WTC11 (cell line): ENCODE measurements around the gene ZNF266. TPM values are rescaled to one million over a fixed set of nuclear protein-coding genes. Genes with fewer than 3 reads are reported as not detected.

Experiments used
- ATAC-seq: fragments of 200-7000 bp; cut with Tn5 transposase; 2 replicates; pipeline ENCODE4 v1.10.0; 2021; ENCODE audit warnings: mild to moderate bottlenecking, moderate library complexity
- CTCF ChIA-PET: fragments of 300-600 bp; sonication (Branson Sonifier 250); formaldehyde crosslinking; loops from one replicate; lab custom pipeline; 2021; ENCODE audit warnings: antibody characterized with exemption; lab: Charles Lee
- POLR2A ChIA-PET: fragments of 350-600 bp; sonication (Branson Sonifier 250); formaldehyde crosslinking; loops from one replicate; lab custom pipeline; 2021; ENCODE audit warnings: antibody characterized with exemption; lab: Charles Lee
- DNase-seq: peaks from one replicate; pipeline ENCODE4 v3.0.0; 2021; ENCODE audit warnings: low spot score
- H3K27ac Mint-ChIP-seq: 2 replicates; pipeline ENCODE4 v1.8.0; 2021; ENCODE audit warnings: mixed read lengths
- H3K27me3 Mint-ChIP-seq: 2 replicates; pipeline ENCODE4 v1.8.0; 2021; ENCODE audit warnings: low read depth, mild to moderate bottlenecking, moderate library complexity, mixed read lengths
- H3K36me3 Mint-ChIP-seq: 2 replicates; pipeline ENCODE4 v1.8.0; 2021; ENCODE audit warnings: mixed read lengths
- H3K4me1 Mint-ChIP-seq: 2 replicates; pipeline ENCODE4 v1.8.0; 2022; ENCODE audit warnings: mixed read lengths
- H3K4me3 Mint-ChIP-seq: 2 replicates; pipeline ENCODE4 v1.8.0; 2021; ENCODE audit warnings: mild to moderate bottlenecking, moderate library complexity, mixed read lengths
- H3K9me3 Mint-ChIP-seq: 2 replicates; pipeline ENCODE4 v1.8.0; 2021; ENCODE audit warnings: mixed read lengths
- ELF4 ChIP-seq: sonication (generic); formaldehyde crosslinking; IDR thresholded peaks from 2 replicates; pipeline ENCODE4 v1.8.1; 2022; ENCODE audit warnings: low read depth, mild to moderate bottlenecking, moderate library complexity, missing genetic modification reagents
- ESRRA ChIP-seq: sonication (generic); formaldehyde crosslinking; IDR thresholded peaks from 2 replicates; pipeline ENCODE4 v1.8.1; 2022; ENCODE audit warnings: mild to moderate bottlenecking, missing genetic modification reagents, borderline replicate concordance
- FOXP1 ChIP-seq: sonication (generic); formaldehyde crosslinking; IDR thresholded peaks from 2 replicates; pipeline ENCODE4 v1.8.0; 2022; ENCODE audit warnings: missing genetic modification reagents, mild to moderate bottlenecking, moderate library complexity, borderline replicate concordance
- GRHL2 ChIP-seq: fragments of 250-450 bp; sonication (Bioruptor Pico); IDR thresholded peaks from 2 replicates; pipeline ENCODE4 v1.8.0; 2022; ENCODE audit warnings: mild to moderate bottlenecking, moderate library complexity; ENCODE audit not compliant: insufficient replicate concordance, severe bottlenecking
- HMGA2 ChIP-seq: fragments of 250-450 bp; sonication (Bioruptor Pico); IDR thresholded peaks from 2 replicates; pipeline ENCODE4 v1.4.0; 2021; ENCODE audit warnings: mild to moderate bottlenecking, moderate library complexity
- IRF2 ChIP-seq: sonication (generic); formaldehyde crosslinking; IDR thresholded peaks from 2 replicates; pipeline ENCODE4 v1.8.0; 2022; ENCODE audit warnings: low read depth, missing genetic modification reagents, borderline replicate concordance
- MYBL2 ChIP-seq: sonication (generic); formaldehyde crosslinking; IDR thresholded peaks from 2 replicates; pipeline ENCODE4 v1.8.1; 2023; ENCODE audit warnings: mild to moderate bottlenecking, moderate library complexity, missing genetic modification reagents
- NFATC4 ChIP-seq: fragments of 250-450 bp; sonication (Bioruptor Pico); IDR thresholded peaks from 2 replicates; pipeline ENCODE4 v1.9.0; 2021; ENCODE audit warnings: mild to moderate bottlenecking
- OVOL2 ChIP-seq: fragments of 250-450 bp; sonication (Bioruptor Pico); IDR thresholded peaks from 2 replicates; pipeline ENCODE4 v1.9.0; 2021; ENCODE audit warnings: mild to moderate bottlenecking, borderline replicate concordance
- RELA ChIP-seq: sonication (generic); formaldehyde crosslinking; IDR thresholded peaks from 2 replicates; pipeline ENCODE4 v1.8.1; 2022; ENCODE audit warnings: missing genetic modification reagents, mild to moderate bottlenecking, borderline replicate concordance
- SOX15 ChIP-seq: fragments of 250-450 bp; sonication (Bioruptor Pico); IDR thresholded peaks from 2 replicates; pipeline ENCODE4 v1.9.0; 2021; ENCODE audit warnings: mild to moderate bottlenecking
- TEAD4 ChIP-seq: sonication (generic); formaldehyde crosslinking; IDR thresholded peaks from 2 replicates; pipeline ENCODE4 v1.8.0; 2022; ENCODE audit warnings: mild to moderate bottlenecking, missing genetic modification reagents
- ZNF263 ChIP-seq: sonication (generic); formaldehyde crosslinking; IDR thresholded peaks from 2 replicates; pipeline ENCODE4 v1.8.1; 2022; ENCODE audit warnings: low read depth, mild to moderate bottlenecking, moderate library complexity, missing genetic modification reagents
- total RNA-seq: library from RNA; stranded (reverse); gene quantifications from 3 replicates; pipeline ENCODE4 v1.2.3, GENCODE V29; 2021
- TF ChIP-seq, protein P1 (sequence below): fragments of 250-450 bp; sonication (Bioruptor Pico); IDR thresholded peaks from 2 replicates; pipeline ENCODE4 v1.9.0; 2021; ENCODE audit warnings: mild to moderate bottlenecking
- TF ChIP-seq, protein P2 (sequence below): sonication (generic); formaldehyde crosslinking; IDR thresholded peaks from 2 replicates; pipeline ENCODE4 v1.8.0; 2023; ENCODE audit warnings: mild to moderate bottlenecking, missing genetic modification reagents
- TF ChIP-seq, protein P3 (sequence below): sonication (generic); formaldehyde crosslinking; conservative IDR thresholded peaks from 2 replicates; pipeline ENCODE4 v1.8.1; 2023; ENCODE audit warnings: mild to moderate bottlenecking, low read depth, missing genetic modification reagents, moderate library complexity
- TF ChIP-seq, protein P4 (sequence below): sonication (generic); formaldehyde crosslinking; IDR thresholded peaks from 2 replicates; pipeline ENCODE4 v1.8.0; 2022; ENCODE audit warnings: mild to moderate bottlenecking, missing genetic modification reagents
- TF ChIP-seq, protein P5 (sequence below): sonication (generic); formaldehyde crosslinking; IDR thresholded peaks from 2 replicates; pipeline ENCODE4 v1.8.1; 2022; ENCODE audit warnings: low read depth, missing genetic modification reagents, borderline replicate concordance

Gene ZNF266
- total RNA-seq, 1 experiment from 2014 or later = 19.4 TPM

DNA sequence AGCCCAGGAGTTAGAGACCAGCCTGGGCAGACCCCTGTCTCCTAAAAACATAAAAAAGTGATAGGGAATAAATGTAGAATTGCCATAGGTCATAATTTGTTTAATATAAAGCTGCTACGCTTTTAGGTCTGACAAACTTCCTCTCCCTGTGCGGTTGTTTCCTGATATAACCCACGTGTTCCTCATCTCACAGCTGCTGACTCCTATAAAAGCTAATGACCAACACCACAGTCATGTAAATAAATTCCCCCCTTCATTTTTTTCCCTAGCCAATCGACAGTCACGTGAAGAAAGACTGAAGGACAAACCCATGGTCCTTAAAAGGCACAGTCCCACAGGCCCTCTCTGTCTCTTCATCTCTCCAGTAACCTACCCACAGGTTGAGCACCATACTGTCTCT lies 27.5 kb downstream of the ZNF266 start (continued):
- TF ChIP-seq MYBL2 (no peak), GRHL2 (CRISPR knock-in tag) (no peak), RELA (CRISPR knock-in tag) (no peak), OVOL2 (no peak), TEAD4 (CRISPR knock-in tag) (no peak), ZNF263 (CRISPR knock-in tag) (no peak)
- TF ChIP-seq, all 79 proteins: peak for 0

DNA sequence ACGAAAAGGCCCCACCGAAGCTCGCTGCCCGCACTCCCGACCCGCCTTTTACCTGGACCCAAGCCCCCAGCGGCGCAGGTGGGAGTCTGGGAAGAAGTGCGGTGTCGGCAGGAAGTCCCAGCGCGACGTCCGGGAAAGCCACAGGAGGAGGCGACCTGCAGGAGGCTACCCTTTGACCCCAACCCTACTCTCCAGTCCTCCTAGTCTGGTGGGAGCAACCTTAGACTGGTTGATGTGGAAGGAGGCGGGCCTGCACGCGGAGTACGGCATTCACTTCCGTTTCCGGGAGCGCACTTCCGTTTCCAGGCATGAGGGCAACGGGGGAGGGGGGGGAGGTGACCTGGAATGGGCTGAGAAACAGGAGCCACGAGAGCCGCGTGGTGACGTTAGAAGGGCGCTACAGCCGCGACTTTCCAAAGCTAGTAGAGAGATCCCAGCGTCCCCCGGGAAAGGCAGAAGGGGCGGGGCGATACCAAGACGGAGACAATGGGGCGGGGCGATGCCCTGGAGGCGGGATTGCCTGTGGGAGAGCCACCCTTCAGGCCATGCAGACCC lies 28.5 kb downstream of the ZNF266 start:
- ChIA-PET POLR2A (no interaction called here), CTCF (no interaction called here)
- peak; percentile 65 for DNase-seq
- Mint-ChIP-seq H3K36me3 (peaks cover 47% of the 10 kb centered on the region), H3K4me1 (no peaks in the 10 kb centered on the region), H3K27ac (no peak overlapping the region; the same call in 1 of the 2 replicates), H3K27me3 (peaks cover 14% of the 10 kb centered on the region), H3K4me3 (peak overlapping the region; percentile 64), H3K9me3 (peaks cover 71% of the 10 kb centered on the region)
- TF ChIP-seq, protein P1, sequence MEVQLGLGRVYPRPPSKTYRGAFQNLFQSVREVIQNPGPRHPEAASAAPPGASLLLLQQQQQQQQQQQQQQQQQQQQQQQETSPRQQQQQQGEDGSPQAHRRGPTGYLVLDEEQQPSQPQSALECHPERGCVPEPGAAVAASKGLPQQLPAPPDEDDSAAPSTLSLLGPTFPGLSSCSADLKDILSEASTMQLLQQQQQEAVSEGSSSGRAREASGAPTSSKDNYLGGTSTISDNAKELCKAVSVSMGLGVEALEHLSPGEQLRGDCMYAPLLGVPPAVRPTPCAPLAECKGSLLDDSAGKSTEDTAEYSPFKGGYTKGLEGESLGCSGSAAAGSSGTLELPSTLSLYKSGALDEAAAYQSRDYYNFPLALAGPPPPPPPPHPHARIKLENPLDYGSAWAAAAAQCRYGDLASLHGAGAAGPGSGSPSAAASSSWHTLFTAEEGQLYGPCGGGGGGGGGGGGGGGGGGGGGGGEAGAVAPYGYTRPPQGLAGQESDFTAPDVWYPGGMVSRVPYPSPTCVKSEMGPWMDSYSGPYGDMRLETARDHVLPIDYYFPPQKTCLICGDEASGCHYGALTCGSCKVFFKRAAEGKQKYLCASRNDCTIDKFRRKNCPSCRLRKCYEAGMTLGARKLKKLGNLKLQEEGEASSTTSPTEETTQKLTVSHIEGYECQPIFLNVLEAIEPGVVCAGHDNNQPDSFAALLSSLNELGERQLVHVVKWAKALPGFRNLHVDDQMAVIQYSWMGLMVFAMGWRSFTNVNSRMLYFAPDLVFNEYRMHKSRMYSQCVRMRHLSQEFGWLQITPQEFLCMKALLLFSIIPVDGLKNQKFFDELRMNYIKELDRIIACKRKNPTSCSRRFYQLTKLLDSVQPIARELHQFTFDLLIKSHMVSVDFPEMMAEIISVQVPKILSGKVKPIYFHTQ (CRISPR knock-in tag) = no peak
- TF ChIP-seq ESRRA (CRISPR knock-in tag) (no peak), HMGA2 (no peak), SOX15 (no peak), NFATC4 (CRISPR knock-in tag) (no peak), MYBL2 (no peak), GRHL2 (CRISPR knock-in tag) (no peak), IRF2 (no peak), ELF4 (CRISPR knock-in tag) (no peak), TEAD4 (CRISPR knock-in tag) (no peak), FOXP1 (CRISPR knock-in tag) (no peak)
- TF ChIP-seq, protein P2, sequence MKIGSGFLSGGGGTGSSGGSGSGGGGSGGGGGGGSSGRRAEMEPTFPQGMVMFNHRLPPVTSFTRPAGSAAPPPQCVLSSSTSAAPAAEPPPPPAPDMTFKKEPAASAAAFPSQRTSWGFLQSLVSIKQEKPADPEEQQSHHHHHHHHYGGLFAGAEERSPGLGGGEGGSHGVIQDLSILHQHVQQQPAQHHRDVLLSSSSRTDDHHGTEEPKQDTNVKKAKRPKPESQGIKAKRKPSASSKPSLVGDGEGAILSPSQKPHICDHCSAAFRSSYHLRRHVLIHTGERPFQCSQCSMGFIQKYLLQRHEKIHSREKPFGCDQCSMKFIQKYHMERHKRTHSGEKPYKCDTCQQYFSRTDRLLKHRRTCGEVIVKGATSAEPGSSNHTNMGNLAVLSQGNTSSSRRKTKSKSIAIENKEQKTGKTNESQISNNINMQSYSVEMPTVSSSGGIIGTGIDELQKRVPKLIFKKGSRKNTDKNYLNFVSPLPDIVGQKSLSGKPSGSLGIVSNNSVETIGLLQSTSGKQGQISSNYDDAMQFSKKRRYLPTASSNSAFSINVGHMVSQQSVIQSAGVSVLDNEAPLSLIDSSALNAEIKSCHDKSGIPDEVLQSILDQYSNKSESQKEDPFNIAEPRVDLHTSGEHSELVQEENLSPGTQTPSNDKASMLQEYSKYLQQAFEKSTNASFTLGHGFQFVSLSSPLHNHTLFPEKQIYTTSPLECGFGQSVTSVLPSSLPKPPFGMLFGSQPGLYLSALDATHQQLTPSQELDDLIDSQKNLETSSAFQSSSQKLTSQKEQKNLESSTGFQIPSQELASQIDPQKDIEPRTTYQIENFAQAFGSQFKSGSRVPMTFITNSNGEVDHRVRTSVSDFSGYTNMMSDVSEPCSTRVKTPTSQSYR (CRISPR knock-in tag) = no peak
- TF ChIP-seq, protein P3, sequence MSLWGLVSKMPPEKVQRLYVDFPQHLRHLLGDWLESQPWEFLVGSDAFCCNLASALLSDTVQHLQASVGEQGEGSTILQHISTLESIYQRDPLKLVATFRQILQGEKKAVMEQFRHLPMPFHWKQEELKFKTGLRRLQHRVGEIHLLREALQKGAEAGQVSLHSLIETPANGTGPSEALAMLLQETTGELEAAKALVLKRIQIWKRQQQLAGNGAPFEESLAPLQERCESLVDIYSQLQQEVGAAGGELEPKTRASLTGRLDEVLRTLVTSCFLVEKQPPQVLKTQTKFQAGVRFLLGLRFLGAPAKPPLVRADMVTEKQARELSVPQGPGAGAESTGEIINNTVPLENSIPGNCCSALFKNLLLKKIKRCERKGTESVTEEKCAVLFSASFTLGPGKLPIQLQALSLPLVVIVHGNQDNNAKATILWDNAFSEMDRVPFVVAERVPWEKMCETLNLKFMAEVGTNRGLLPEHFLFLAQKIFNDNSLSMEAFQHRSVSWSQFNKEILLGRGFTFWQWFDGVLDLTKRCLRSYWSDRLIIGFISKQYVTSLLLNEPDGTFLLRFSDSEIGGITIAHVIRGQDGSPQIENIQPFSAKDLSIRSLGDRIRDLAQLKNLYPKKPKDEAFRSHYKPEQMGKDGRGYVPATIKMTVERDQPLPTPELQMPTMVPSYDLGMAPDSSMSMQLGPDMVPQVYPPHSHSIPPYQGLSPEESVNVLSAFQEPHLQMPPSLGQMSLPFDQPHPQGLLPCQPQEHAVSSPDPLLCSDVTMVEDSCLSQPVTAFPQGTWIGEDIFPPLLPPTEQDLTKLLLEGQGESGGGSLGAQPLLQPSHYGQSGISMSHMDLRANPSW = no peak
- TF ChIP-seq, protein P4, sequence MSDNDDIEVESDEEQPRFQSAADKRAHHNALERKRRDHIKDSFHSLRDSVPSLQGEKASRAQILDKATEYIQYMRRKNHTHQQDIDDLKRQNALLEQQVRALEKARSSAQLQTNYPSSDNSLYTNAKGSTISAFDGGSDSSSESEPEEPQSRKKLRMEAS (CRISPR knock-in tag) = no peak
- TF ChIP-seq, protein P5, sequence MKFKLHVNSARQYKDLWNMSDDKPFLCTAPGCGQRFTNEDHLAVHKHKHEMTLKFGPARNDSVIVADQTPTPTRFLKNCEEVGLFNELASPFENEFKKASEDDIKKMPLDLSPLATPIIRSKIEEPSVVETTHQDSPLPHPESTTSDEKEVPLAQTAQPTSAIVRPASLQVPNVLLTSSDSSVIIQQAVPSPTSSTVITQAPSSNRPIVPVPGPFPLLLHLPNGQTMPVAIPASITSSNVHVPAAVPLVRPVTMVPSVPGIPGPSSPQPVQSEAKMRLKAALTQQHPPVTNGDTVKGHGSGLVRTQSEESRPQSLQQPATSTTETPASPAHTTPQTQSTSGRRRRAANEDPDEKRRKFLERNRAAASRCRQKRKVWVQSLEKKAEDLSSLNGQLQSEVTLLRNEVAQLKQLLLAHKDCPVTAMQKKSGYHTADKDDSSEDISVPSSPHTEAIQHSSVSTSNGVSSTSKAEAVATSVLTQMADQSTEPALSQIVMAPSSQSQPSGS (CRISPR knock-in tag) = no peak
- ATAC-seq = peak; percentile 95
